Ramos (cell line): ENCODE measurements around the gene LLGL1.

ENCODE experiments used
- in situ Hi-C: fragments of 300-500 bp; cut with MboI; formaldehyde crosslinking; loops from one replicate; pipeline ENCODE4 v1.14.3; 2022; ENCODE audit warnings: low sequenced_read_pairs; ENCODE audit not compliant: unreplicated experiment

Gene LLGL1

GRCh38 chr17:18225121-18225641 lies at the start of gene LLGL1:
TSS of gene LLGL1 (plus strand) at chr17:18225635. CDS start at chr17:18225683, 48 bp downstream.
- in situ Hi-C loops, result no loop called here

- in situ Hi-C loops, result no loop called here
Measured at GRCh38 chr17:18176176-18176575, 49.3 kb upstream of the LLGL1 start.

GRCh38 chr17:18177133-18177532 lies 48.3 kb upstream of the LLGL1 start:
- in situ Hi-C loops, result no loop called here

DNA sequence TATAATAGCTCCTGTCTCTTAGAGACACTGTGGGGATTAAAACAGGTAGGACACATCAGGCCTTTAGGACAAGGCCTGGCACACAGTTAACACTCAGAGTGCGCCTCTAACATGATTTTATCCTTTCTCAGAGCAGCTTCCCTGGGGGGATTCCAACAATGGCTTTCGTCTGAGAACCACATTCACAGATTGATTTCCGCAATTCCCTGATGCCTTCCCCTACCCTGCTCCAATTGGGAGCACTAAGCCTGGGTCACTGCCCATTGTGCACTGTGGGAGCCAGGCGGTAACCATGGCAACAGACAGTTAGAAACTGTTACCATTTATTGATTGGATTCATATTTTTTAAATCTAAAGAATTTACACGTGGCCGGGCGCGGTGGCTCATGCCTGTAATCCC lies 47.7 kb upstream of the LLGL1 start:
- in situ Hi-C loops, result no loop called here

DNA sequence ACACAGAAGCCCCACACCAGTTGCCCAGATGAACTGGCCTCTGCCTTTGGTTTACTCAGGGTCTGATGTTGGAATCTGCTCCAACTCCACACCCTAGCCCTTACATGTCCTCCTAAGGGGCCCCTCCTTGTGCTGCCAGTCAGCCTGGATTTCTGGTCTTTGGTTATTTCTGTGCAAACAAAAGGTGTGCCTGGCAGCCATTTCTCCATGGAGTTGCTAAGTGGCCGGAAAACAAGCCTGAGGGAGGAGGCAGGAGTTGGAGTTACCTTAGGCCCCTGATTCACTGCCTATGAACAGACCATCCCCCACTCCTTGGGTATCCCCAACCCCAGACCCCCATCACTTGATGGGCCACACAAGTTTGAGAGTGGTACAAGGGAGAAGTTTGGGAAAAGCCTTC lies 46.2 kb upstream of the LLGL1 start:
- in situ Hi-C loops, result no loop called here

- in situ Hi-C loops, result no loop called here
Measured at GRCh38 chr17:18179804-18180203, 45.6 kb upstream of the LLGL1 start.

DNA sequence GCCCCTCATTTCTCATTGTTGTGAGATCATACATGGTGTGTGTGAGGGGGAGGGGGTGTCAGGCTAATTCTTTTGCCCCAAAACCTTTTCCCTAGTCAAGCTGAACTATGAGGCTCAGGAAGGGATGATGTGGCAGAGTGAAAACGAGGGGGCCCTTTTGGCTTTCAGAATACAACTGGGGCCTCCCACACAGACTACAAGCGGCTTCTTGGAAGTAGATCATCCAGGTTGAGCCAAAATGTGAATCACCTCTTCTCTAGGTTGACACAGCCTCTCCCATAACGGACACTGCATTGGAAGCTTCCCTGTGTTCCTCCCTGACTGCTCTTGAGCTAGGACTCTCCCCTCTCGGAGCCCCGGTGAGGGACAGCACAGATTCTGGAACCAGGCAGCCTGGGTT lies 44.1 kb upstream of the LLGL1 start:
- in situ Hi-C loops, result no loop called here

- in situ Hi-C loops, result no loop called here
Measured at GRCh38 chr17:18182110-18182977, 43.1 kb upstream of the LLGL1 start.

DNA sequence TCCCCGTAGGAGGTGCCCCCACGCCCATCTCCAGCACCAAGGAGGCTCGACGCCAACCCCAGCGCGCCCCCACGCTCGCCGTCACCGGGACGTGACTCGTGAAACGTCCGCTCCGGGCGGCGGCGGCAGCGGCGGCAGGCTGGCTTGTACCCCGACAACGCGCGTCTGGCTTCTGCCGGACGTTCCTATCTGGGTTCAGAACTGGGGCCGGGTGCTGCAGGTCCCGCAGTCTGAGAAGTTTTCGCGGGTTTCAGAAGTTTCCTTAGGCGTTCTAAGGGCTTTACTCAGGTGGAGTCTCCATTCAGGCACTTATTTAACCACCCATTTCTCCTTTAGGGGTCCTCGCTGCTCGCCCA lies 42.5 kb upstream of the LLGL1 start:
- in situ Hi-C loops, result no loop called here

DNA sequence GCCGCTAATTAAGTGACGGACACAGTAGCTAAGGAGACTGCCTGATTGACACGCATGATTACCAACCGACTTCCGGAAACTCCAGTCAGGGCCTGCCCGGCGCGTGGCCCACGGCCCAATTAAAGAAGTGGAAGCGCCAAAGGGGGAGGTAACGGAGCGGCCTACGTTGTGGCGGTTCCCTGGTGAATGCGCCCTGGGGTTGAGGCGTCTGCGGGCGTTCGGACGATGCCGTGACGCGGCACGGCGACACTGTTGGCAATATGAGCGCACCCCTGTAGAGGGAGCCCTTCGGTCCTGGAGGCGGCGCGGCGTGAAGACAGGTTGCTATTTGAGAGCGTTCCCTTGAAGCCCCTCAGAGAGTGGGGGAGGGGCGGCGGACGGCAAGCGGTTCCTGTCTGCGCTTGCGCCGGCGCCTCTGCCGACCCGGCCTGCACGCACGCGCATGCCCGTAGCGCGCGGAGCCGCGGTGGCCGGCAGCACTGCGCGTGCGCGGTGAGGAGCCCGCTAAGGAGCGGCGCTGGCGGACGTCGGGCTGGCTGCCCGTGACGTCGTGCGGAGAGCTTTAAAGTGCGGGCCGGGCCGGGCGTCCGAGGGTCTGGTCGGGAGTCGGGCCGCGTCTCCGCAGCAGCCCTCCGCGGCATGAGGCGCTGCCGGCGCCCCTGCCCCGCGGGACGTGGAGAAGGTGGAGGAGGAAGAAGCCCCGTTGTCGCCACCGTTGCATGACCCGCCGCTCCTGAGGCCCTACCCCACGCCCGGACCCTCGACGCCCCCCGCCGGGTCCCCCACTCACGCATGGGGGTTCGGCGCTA lies 41.9 kb upstream of the LLGL1 start, which contains the start of gene ALKBH5:
Gene ALKBH5 (plus strand): TSS at position 495 of the 809 bp plus-strand sequence. CDS start 416 bp downstream, outside the sequence.
- in situ Hi-C loops, result no loop called here

- in situ Hi-C loops, result no loop called here
Measured at GRCh38 chr17:18184143-18185031, 41.0 kb upstream of the LLGL1 start.

GRCh38 chr17:18185391-18185790 lies 40.0 kb upstream of the LLGL1 start:
- in situ Hi-C loops, result no loop called here

DNA sequence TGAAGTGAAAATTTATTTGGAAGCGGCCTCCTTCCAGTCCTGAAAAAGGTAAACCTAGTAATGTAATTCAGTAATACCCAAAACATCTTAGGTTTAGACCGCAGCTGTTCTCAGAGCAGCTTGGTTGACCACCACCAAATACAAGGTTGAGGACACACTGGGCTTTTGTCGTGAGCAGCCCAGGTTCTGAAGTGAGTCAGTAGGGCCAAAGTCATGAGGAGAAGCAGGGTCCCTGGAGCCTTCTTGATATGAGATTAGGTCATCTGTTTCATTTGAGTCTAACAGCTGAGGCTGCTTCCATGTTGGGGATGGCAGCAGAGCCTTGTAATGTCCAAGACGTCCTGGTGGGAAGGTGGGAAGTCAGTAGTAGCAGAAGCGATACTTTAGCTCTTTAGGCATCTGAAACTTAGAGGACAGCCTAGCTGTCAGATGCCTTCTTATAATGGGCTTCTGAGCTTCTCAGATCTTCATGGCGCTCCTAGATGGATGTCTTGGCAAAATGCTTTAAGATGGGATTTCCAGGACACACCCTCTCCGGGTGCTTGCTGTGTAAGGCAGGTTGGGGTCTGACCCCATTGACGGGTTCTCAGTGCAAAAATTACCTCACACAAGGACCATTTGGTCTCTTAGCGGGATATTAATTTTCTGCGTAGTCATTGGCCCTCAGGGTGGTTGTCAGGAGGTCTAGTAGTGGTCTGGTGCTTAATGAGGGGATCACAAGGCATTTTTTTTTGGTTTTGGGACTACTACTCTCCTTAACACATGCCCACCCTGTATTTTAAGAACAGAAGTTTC lies 39.4 kb upstream of the LLGL1 start:
- in situ Hi-C loops, result no loop called here

DNA sequence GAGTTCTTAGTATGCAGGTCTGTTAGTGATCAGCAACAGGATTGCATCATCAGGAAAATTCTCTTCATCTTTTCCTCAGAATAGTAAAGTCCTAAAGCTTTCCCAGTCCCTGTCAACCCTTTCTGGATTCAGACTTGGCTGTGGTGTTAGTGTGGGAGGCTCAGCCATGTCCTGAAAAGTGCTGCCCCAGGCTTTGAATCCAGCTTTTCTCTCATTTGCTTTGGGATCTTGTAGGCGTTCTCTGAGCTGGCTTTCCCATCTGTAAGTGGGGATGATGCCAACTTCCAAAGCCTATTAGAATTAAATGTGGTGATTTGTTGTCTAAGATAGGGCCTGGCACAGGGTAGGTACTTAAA lies 38.8 kb upstream of the LLGL1 start:
- in situ Hi-C loops, result no loop called here

DNA sequence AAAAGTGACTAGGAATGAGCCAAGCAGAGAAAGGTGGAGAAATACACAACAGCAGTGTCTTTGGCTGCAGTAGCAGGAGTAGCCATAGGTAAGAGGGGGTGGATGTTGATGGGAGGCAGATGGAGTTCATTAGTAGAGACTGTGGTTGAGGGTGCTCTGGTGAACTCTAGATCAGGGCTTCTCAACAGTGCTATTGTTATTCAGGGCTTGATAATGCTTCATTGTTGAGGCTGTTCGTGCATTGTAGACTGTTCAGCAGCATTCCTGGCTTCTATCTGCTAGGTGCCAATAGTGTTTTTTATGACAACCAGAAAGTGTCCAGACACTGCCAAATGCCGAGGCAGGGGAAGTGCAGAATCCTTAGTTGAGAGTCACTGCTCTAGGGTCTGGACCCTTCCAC lies 38.2 kb upstream of the LLGL1 start:
- in situ Hi-C loops, result no loop called here

- in situ Hi-C loops, result no loop called here
Measured at GRCh38 chr17:18187821-18188761, 37.3 kb upstream of the LLGL1 start.

DNA sequence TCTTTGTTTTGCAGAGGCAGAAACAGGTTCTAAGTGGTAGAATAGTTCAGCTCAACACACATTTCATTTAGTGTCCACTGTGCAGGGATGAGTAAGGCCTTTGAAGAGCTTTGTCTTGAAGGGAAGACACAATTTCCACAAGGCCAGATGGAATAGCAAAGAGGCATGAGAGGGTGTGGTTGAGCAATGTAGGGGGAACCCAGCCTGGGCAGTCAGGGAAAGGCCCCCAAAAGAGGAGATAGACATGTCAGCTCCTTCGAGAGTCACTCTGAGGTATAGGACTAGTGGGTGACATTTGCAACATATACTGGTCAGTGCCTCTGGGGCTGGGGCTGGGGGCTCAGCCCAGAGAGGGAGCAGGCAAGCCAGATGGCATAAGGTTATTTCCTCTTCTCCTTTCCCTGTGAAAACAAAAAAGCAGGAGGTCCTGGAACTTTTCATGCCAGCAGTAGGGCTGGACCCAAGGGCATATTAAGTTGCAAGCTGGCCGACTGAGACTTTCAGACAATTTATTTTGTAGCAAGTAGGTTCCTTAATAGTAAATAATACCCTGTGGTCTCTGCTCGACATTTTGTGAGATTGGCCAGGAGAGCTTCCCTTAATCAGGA lies 34.7 kb upstream of the LLGL1 start:
- in situ Hi-C loops, result no loop called here

- in situ Hi-C loops, result no loop called here
Measured at GRCh38 chr17:18191236-18191667, 34.2 kb upstream of the LLGL1 start.
